ENCODE results near the gene MFSD6L.

Gene MFSD6L

GRCh38 chr17:8798846-8799569 is at the start of gene MFSD6L:
Gene MFSD6L, minus strand, starts transcription at chr17:8799365. Its CDS starts 245 bp downstream, at chr17:8799120.
- no peak for DNase-seq (ENCODE audit: low read depth in 2 of 2, low spot score in 1 of 2)

- no peak for DNase-seq (ENCODE audit: low read depth in 2 of 2, low spot score in 1 of 2)
Observed at GRCh38 chr17:8847891-8848290, 48.7 kb upstream of the MFSD6L start.

- no peak for DNase-seq (ENCODE audit: low read depth in 2 of 2, low spot score in 1 of 2)
Observed at GRCh38 chr17:8846768-8847211, 47.6 kb upstream of the MFSD6L start.

GRCh38 chr17:8844229-8845218 is 45.4 kb upstream of the MFSD6L start:
- no peak for DNase-seq (ENCODE audit: low read depth in 2 of 2, low spot score in 1 of 2)

GRCh38 chr17:8843344-8843743 is 44.2 kb upstream of the MFSD6L start:
- DNase-seq (ENCODE audit: low read depth in 2 of 2, low spot score in 1 of 2) = no peak

- DNase-seq (ENCODE audit: low read depth in 2 of 2, low spot score in 1 of 2) = no peak
Observed at GRCh38 chr17:8841844-8842243, 42.7 kb upstream of the MFSD6L start.

GRCh38 chr17:8839410-8839935 is 40.3 kb upstream of the MFSD6L start:
- no peak for DNase-seq (ENCODE audit: low read depth in 2 of 2, low spot score in 1 of 2)

GRCh38 chr17:8838551-8839095 is 39.5 kb upstream of the MFSD6L start:
- no peak for DNase-seq (ENCODE audit: low read depth in 2 of 2, low spot score in 1 of 2)

- no peak for DNase-seq (ENCODE audit: low read depth in 2 of 2, low spot score in 1 of 2)
Observed at GRCh38 chr17:8837563-8838075, 38.5 kb upstream of the MFSD6L start.

GRCh38 chr17:8836821-8837562 is 37.8 kb upstream of the MFSD6L start:
- no peak for DNase-seq (ENCODE audit: low read depth in 2 of 2, low spot score in 1 of 2)

- no peak for DNase-seq (ENCODE audit: low read depth in 2 of 2, low spot score in 1 of 2)
Observed at GRCh38 chr17:8835631-8836364, 36.6 kb upstream of the MFSD6L start.

GRCh38 chr17:8835106-8835505 is 35.9 kb upstream of the MFSD6L start:
- DNase-seq (ENCODE audit: low read depth in 2 of 2, low spot score in 1 of 2) = no peak

- DNase-seq (ENCODE audit: low read depth in 2 of 2, low spot score in 1 of 2) = no peak
Observed at GRCh38 chr17:8832711-8833352, 33.7 kb upstream of the MFSD6L start.

GRCh38 chr17:8831234-8831849 is 32.2 kb upstream of the MFSD6L start:
- DNase-seq (ENCODE audit: low read depth in 2 of 2, low spot score in 1 of 2) = no peak

- DNase-seq (ENCODE audit: low read depth in 2 of 2, low spot score in 1 of 2) = no peak
Observed at GRCh38 chr17:8830141-8830540, 31.0 kb upstream of the MFSD6L start.

GRCh38 chr17:8829036-8829941 is 30.1 kb upstream of the MFSD6L start:
- no peak for DNase-seq (ENCODE audit: low read depth in 2 of 2, low spot score in 1 of 2)

- no peak for DNase-seq (ENCODE audit: low read depth in 2 of 2, low spot score in 1 of 2)
Observed at GRCh38 chr17:8828517-8828875, 29.3 kb upstream of the MFSD6L start.

All from stimulated activated CD8-positive, alpha-beta memory T cell treated with anti-CD3 and anti-CD28 coated beads, Interleukin-4, amount 100 ng/mL, for 1 hour (primary cell).